Measurements from ENCODE around the gene A2ML1.
"Not testable (repeated sequence)": the region's sequence is repeated elsewhere in the genome, so short reads cannot be mapped to it uniquely, and the experiment has no call there.

The A2ML1 gene

DNA sequence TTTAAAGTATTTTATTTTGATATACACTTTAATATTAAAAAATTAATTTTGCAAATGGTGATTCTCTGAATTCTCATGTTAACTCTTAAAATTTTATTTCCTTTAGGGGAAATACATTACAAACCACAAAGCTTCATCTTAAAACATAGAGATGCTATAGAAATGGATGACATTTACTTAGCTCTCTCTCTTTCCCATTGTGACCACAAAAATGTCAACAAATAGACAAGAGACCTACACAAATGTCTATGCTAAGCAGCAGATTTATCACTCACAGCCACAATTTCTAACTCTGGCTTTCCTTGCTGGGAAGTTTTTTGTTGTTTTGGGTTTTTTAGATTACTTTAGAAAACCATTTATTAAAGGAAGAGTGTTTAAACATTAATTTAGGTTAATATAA is 72.0 kb downstream of the A2ML1 start:
- no peak overlapping the region for H3K27ac ChIP-seq
- TF ChIP-seq ZFX (IDR thresholded peaks at IDR 0.05), result no peak
- TF ChIP-seq, protein P1, sequence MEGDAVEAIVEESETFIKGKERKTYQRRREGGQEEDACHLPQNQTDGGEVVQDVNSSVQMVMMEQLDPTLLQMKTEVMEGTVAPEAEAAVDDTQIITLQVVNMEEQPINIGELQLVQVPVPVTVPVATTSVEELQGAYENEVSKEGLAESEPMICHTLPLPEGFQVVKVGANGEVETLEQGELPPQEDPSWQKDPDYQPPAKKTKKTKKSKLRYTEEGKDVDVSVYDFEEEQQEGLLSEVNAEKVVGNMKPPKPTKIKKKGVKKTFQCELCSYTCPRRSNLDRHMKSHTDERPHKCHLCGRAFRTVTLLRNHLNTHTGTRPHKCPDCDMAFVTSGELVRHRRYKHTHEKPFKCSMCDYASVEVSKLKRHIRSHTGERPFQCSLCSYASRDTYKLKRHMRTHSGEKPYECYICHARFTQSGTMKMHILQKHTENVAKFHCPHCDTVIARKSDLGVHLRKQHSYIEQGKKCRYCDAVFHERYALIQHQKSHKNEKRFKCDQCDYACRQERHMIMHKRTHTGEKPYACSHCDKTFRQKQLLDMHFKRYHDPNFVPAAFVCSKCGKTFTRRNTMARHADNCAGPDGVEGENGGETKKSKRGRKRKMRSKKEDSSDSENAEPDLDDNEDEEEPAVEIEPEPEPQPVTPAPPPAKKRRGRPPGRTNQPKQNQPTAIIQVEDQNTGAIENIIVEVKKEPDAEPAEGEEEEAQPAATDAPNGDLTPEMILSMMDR (conservative IDR thresholded peaks at IDR 0.05), result no peak

GRCh38 chr12:8894986-8895385 is 72.6 kb downstream of the A2ML1 start:
- H3K27ac ChIP-seq, result no peak overlapping the region
- no peak for TF ChIP-seq ZFX (IDR thresholded peaks at IDR 0.05)
- TF ChIP-seq, protein P1 (conservative IDR thresholded peaks at IDR 0.05), result no peak

DNA sequence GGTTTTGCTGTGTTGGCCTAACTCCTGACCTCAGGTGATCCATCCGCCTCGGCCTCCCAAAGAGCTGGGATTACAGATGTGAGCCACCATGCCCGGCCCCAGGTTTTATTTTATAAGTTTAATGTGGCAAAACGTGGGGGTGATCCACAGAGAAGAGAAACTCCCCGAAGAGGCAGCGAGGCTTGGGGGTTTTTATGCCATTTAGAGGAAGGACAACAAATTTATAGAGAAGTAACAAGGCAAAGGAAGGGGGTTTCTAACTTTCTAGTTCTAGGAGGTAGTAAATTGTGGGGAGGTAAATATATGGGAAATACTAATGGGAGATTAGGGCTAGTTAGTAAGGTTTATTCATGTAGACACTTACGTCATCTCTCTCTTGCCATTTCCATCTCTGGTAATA is 74.7 kb downstream of the A2ML1 start:
- TF ChIP-seq, protein P1 (conservative IDR thresholded peaks at IDR 0.05), result no peak
- TF ChIP-seq ZFX (IDR thresholded peaks at IDR 0.05), result no peak
- no peak overlapping the region for H3K27ac ChIP-seq

DNA sequence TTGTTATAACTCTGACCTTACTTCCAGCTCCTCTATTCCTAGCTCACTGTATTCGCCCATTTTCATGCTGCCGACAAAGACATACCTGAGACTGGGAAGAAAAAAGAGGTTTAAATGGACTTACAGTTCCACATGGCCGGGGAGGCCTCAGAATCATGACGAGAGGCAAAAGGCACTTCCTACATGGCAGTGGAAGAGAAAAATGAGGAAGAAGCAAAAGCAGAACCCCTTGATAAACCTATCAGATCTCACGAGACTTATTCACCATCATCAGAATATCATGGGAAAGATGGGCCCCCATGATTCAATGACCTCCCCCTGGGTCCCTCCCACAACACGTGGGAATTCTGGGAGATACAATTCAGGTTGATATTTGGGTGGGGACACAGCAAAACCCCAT is 77.4 kb downstream of the A2ML1 start:
- no peak overlapping the region for H3K27ac ChIP-seq
- TF ChIP-seq, protein P1 (conservative IDR thresholded peaks at IDR 0.05), result no peak
- TF ChIP-seq ZFX (IDR thresholded peaks at IDR 0.05), result no peak

GRCh38 chr12:8902703-8903102 is 80.3 kb downstream of the A2ML1 start:
- H3K27ac ChIP-seq, result not testable (repeated sequence)

DNA sequence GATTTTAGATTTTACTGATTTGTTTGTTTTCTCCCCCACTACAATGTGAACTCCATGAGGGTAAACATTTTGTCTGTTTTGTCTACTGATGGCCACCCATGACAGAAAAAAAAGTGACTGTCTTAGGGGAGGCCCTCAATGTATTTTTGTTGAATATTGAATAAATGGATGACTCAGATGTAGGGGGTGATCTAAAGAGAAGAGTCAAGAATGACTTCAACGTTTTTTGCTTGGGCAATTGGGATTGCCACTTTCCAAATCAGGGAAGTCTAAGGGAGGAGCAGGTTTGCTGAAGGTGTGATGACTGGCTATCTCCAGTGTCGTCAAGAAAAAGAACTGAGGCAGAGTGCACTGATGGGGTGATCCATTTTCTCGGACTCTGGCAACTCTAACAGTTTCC is 81.2 kb downstream of the A2ML1 start:
- H3K27ac ChIP-seq, result no peak overlapping the region
- no peak for TF ChIP-seq ZFX (IDR thresholded peaks at IDR 0.05)
- TF ChIP-seq, protein P1 (conservative IDR thresholded peaks at IDR 0.05), result no peak

DNA sequence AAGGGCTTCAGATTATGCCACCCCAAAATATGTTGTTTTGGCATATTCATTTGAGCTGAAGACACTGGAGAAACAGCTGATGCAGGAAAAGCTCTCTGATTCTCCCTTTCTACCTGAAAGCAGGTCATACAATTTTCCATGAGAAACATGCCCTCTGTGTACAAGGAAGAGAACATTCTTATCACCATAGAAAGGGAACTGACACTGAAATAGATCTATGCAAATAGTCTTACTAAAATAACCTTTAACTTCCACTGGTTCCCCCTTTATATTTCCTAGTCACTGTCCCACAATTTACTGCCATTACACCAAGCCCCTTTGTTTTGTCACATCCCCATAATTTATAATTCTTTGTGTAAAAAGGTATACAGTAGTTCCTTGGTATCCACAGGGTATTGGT is 82.2 kb downstream of the A2ML1 start:
- H3K27ac ChIP-seq, result no peak overlapping the region
- TF ChIP-seq, protein P1 (conservative IDR thresholded peaks at IDR 0.05), result no peak
- no peak for TF ChIP-seq ZFX (IDR thresholded peaks at IDR 0.05)

GRCh38 chr12:8905546-8905945 is 83.1 kb downstream of the A2ML1 start:
- H3K27ac ChIP-seq, result no peak overlapping the region
- TF ChIP-seq, protein P1 (conservative IDR thresholded peaks at IDR 0.05), result no peak
- TF ChIP-seq ZFX (IDR thresholded peaks at IDR 0.05), result no peak

All from C4-2B (cell line).